GM12878 (cell line): ENCODE measurements around the gene SPRED2. TPM values are rescaled to one million over a fixed set of nuclear protein-coding genes. Genes with fewer than 3 reads are reported as not detected.

Experiments
- ATAC-seq: fragments of 200-7000 bp; cut with Tn5 transposase; 3 replicates; pipeline ENCODE4 v1.9.1; 2020; ENCODE audit warnings: mild to moderate bottlenecking, moderate library complexity
- BruUV-seq: library from RNA; stranded (reverse); fragments of 400-500 nt; replicated peaks from 2 replicates; lab custom pipeline; 2021; lab: Mats Ljungman, UMichigan
- CTCF ChIA-PET: fragments of 300-600 bp; sonication (Branson Sonifier 250); formaldehyde crosslinking; extraction: SDS; loops from one replicate; lab custom pipeline; 2021; ENCODE audit warnings: inconsistent platforms; lab: Yijun Ruan, JAX
- POLR2A ChIA-PET: fragments of 350-600 bp; formaldehyde crosslinking; extraction: SDS; loops from one replicate; lab custom pipeline; 2021; ENCODE audit warnings: inconsistent platforms; lab: Charles Lee
- RAD21 ChIA-PET: fragments of 300-600 bp; sonication (Branson Sonifier 250); formaldehyde crosslinking; loops from one replicate; lab custom pipeline; 2023; ENCODE audit warnings: antibody characterized with exemption; ENCODE audit not compliant: unreplicated experiment; lab: Charles Lee
- SMC1A ChIA-PET: fragments of 300-600 bp; sonication (Branson Sonifier 250); formaldehyde crosslinking; loops from one replicate; lab custom pipeline; 2023; ENCODE audit not compliant: unreplicated experiment, uncharacterized antibody; lab: Charles Lee
- DNase-seq: peaks from one replicate; pipeline ENCODE4 v3.0.0-alpha.2; 2011; ENCODE audit warnings: low read depth, low spot score
- FAIRE-seq: peaks from 3 replicates; lab custom pipeline; 2011; peaks lifted over from hg19 to GRCh38; lab: Jason Lieb, UNC
- H2AFZ ChIP-seq: 2 replicates; pipeline ENCODE4 v1.6.0; 2011; ENCODE audit warnings: low read depth, low read length, control low read depth; ENCODE audit not compliant: control insufficient read depth
- H3K27ac ChIP-seq: 2 replicates; pipeline ENCODE4 v1.5.1; 2011; ENCODE audit warnings: control low read depth; ENCODE audit not compliant: control insufficient read depth, insufficient read depth
- H3K27me3 ChIP-seq, 2 experiments: replicated peaks in 1 of 2; 2 replicates each; pipeline versions ENCODE4 v1.6.0 to v1.6.1; 2011; ENCODE audit warnings: low read length in 1 of 2; ENCODE audit not compliant: control insufficient read depth in 2 of 2, insufficient read depth in 2 of 2
- H3K36me3 ChIP-seq, 2 experiments: 2 replicates each; pipeline ENCODE4 v1.5.1; 2011; ENCODE audit warnings: low read length in 1 of 2; ENCODE audit not compliant: control insufficient read depth in 2 of 2, insufficient read depth in 2 of 2
- H3K4me1 ChIP-seq: 2 replicates; pipeline ENCODE4 v1.6.1; 2011; ENCODE audit warnings: mild to moderate bottlenecking, low read length, moderate library complexity, mixed read lengths; ENCODE audit not compliant: control insufficient read depth, insufficient read depth
- H3K4me2 ChIP-seq: 2 replicates; pipeline ENCODE4 v1.6.0; 2011; ENCODE audit warnings: control low read depth; ENCODE audit not compliant: control insufficient read depth, insufficient read depth
- H3K4me3 ChIP-seq: fragments of 200-600 bp; sonication (generic); 2 replicates; pipeline ENCODE4 v1.5.1; 2016
- H3K79me2 ChIP-seq: 2 replicates; pipeline ENCODE4 v1.6.0; 2011; ENCODE audit warnings: low read length; ENCODE audit not compliant: control insufficient read depth, insufficient read depth
- H3K9ac ChIP-seq: 2 replicates; pipeline ENCODE4 v1.8.0; 2011; ENCODE audit warnings: low read length, control low read depth, mixed read lengths; ENCODE audit not compliant: control insufficient read depth, insufficient read depth
- H3K9me3 ChIP-seq: replicated peaks from 3 replicates; pipeline ENCODE4 v1.5.1; 2011; ENCODE audit warnings: mild to moderate bottlenecking, low read length; ENCODE audit not compliant: control insufficient read depth, insufficient read depth
- H4K20me1 ChIP-seq: 2 replicates; pipeline ENCODE4 v1.6.0; 2011; ENCODE audit not compliant: control insufficient read depth, insufficient read depth
- BACH1 ChIP-seq: fragments of 450-650 bp; IDR thresholded peaks from 2 replicates; pipeline ENCODE4 v1.6.1; 2017; ENCODE audit warnings: mild to moderate bottlenecking, borderline replicate concordance
- CTCF ChIP-seq, 3 experiments: IDR thresholded peaks in 2 of 3; conservative IDR thresholded peaks in 1 of 3; 2 replicates each; pipeline ENCODE4 v1.5.1; 2011; ENCODE audit warnings: low read depth in 3 of 3, low read length in 3 of 3, mild to moderate bottlenecking in 3 of 3, control low read depth in 2 of 3, moderate library complexity in 2 of 3, inconsistent platforms in 1 of 3, mixed read lengths in 1 of 3; ENCODE audit not compliant: control insufficient read depth in 2 of 3, insufficient read depth in 1 of 3; ENCODE audit errors: extremely low read depth in 1 of 3
- HDAC2 ChIP-seq: fragments of 200-600 bp; sonication (generic); IDR thresholded peaks from 2 replicates; pipeline ENCODE4 v1.6.1; 2017
- MEF2A ChIP-seq: IDR thresholded peaks from 2 replicates; pipeline ENCODE4 v1.6.1; 2011; ENCODE audit warnings: low read depth, mild to moderate bottlenecking, low read length, moderate library complexity; ENCODE audit not compliant: insufficient read depth
- NFIC ChIP-seq: IDR thresholded peaks from 2 replicates; pipeline ENCODE4 v1.6.1; 2012; ENCODE audit warnings: low read depth, mild to moderate bottlenecking, inconsistent platforms, low read length, moderate library complexity
- POU2F2 ChIP-seq: IDR thresholded peaks from 3 replicates; pipeline ENCODE4 v1.6.1; 2011; ENCODE audit warnings: low read depth, mild to moderate bottlenecking, low read length, borderline replicate concordance
- RCOR1 ChIP-seq: conservative IDR thresholded peaks from 2 replicates; pipeline ENCODE4 v1.6.1; 2012; ENCODE audit warnings: low read depth, low read length, improper control_type of control experiment
- WGBS: methylation state at CpG from one replicate; pipeline ENCODE4 v1.1.6; 2016; ENCODE audit warnings: low lambda C conversion rate; ENCODE audit not compliant: insufficient replicate concordance, insufficient coverage; ENCODE audit errors: missing lambda C conversion rate; 5-methylcytosine and 5-hydroxymethylcytosine counted together
- in situ Hi-C: fragments of 300-500 bp; cut with MboI; formaldehyde crosslinking; loops from 9 replicates; pipeline ENCODE4 v1.14.3; 2018; ENCODE audit warnings: mixed read lengths
- intact Hi-C: fragments of 100-400 bp; cut with micrococcal nuclease; formaldehyde crosslinking; loops from one replicate; pipeline ENCODE4 v1.14.2; 2022; ENCODE audit not compliant: unreplicated experiment
- polyA plus RNA-seq, 11 experiments: library from polyadenylated mRNA; depleted of rRNA in 4 of 11; unstranded in 6 of 11; stranded (reverse) in 5 of 11; fragments of >200 nt; fragmentation: Nextera tagmentation in 4 of 11; fragmentation: Illumina TruSeq in 1 of 11; extraction: Ambion mirVana in 4 of 11; extraction: Trizol in 1 of 11; gene quantifications; 1 replicate in 1 of 11; 2 replicates in 10 of 11; pipeline versions ENCODE4 v1.2.1 to v1.2.3, GENCODE V29; 2011 to 2016; ENCODE audit warnings: inconsistent platforms in 2 of 11, missing spikeins in 2 of 11, low read depth in 1 of 11
- total RNA-seq, 4 experiments: library from RNA; depleted of rRNA in 3 of 4; stranded (reverse); fragments of >200 nt in 3 of 4; fragmentation: Illumina TruSeq in 1 of 4; extraction: Trizol in 1 of 4; gene quantifications; 2 replicates each; pipeline versions ENCODE4 v1.2.1 to v1.2.3, GENCODE V29; 2013 to 2021
- TF ChIP-seq, protein P1 (sequence below): fragments of 450-650 bp; IDR thresholded peaks from 2 replicates; pipeline ENCODE4 v1.6.1; 2018; ENCODE audit warnings: mild to moderate bottlenecking, low read depth, moderate library complexity; ENCODE audit not compliant: partially characterized antibody
- TF ChIP-seq, protein P2 (sequence below): fragments of 450-650 bp; IDR thresholded peaks from 2 replicates; pipeline ENCODE4 v1.6.1; 2017; ENCODE audit warnings: low read depth, mild to moderate bottlenecking, moderate library complexity
- TF ChIP-seq, protein P3 (sequence below): fragments of 450-650 bp; IDR thresholded peaks from 2 replicates; pipeline ENCODE4 v1.6.1; 2017; ENCODE audit warnings: mild to moderate bottlenecking, low read depth, inconsistent platforms; ENCODE audit not compliant: poor library complexity, severe bottlenecking

The SPRED2 gene
- total and polyA plus RNA-seq, 10 of the 15 experiments (the other 5 are each of a cell fraction or from before 2014, with no cell fraction given): 3.0 to 23.9 (median 9.7) TPM

DNA sequence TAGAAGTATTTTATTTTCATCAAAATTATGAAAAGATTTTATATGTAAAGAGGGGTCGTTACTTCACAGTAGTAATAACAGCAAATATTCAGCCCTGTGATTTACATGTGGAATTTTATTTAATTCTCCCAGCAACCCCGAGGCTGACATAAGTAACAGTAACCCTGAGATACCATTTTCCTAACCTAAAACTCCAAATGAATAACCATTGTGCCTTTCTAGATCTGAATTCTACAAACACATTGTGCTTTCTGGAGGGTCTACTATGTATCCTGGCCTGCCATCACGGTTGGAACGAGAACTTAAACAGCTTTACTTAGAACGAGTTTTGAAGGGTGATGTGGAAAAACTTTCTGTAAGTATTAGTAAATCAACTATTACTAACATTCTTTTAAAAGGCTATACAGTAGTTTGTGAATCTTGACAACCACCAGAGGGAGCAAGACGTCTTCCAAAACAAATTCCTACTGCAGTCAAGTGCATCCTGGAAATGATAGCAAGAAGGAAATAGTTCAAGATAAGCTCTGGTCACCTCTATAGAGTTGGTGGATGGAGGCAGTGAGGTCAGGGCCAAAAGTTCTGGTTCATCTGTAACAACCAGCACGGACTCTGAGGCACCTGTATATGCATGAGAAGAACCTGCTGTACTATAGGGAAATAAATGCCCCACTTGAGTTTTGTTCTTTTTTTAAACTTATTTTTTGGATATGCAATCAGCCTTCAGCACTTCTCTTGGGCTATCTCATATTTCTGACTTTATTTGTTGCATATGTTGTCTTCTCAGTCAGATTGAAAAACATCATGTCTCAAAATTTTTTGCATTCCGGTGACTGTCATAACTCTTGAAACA is 167.4 kb downstream of the SPRED2 start:
- no peaks in the 10 kb centered on the region for H3K4me1 ChIP-seq
- ChIA-PET CTCF (interaction anchor here (0.6 to 3.8 kb wide), 25 partner anchors 9 to 309 kb away, joined by 3 to 26 read pairs (median 4); no protein-coding TSS in a partner anchor), RAD21 (interaction anchor here (0.6 to 2.3 kb wide), 7 partner anchors 11 to 300 kb away, joined by 3 to 7 read pairs (median 3); partner anchors contain the start of gene ACTR2), SMC1A (interaction anchor here (0.6 to 3.4 kb wide), 24 partner anchors 10 to 309 kb away, joined by 3 to 16 read pairs (median 4); no protein-coding TSS in a partner anchor), POLR2A (no interaction called here)
- no peak overlapping the region for H3K4me2 ChIP-seq
- no peak overlapping the region for H3K4me3 ChIP-seq
- WGBS: 40% methylated on average over 8 of the region's 8 CpGs
- H3K79me2 ChIP-seq: no peaks in the 10 kb centered on the region
- no peaks in the 10 kb centered on the region for H4K20me1 ChIP-seq
- ATAC-seq (peak; percentile 80), FAIRE-seq (no peak), DNase-seq (peak; percentile 20)
- H3K27me3 ChIP-seq: no peaks in the 10 kb centered on the region
- no peak overlapping the region for H2AFZ ChIP-seq
- no peak overlapping the region for H3K27ac ChIP-seq
- no peak overlapping the region for H3K9ac ChIP-seq
- H3K9me3 ChIP-seq: no peaks in the 10 kb centered on the region
- peaks cover 8 to 30% of the 10 kb centered on the region in 2 experiments for H3K36me3 ChIP-seq
- in situ Hi-C loops (loop anchor here (5.0 kb wide), 1 partner anchor 282 kb away; no protein-coding TSS in a partner anchor), intact Hi-C loops (loop anchor here (1.0 to 5.0 kb wide), 3 partner anchors 172 to 308 kb away; no protein-coding TSS in a partner anchor)
- BruUV-seq: no TSS peak
- TF ChIP-seq NFIC (no peak), MEF2A (no peak), RCOR1 (no peak), POU2F2 (no peak), CTCF (IDR thresholded peaks at IDR 0.05 in 2 of 3, conservative IDR thresholded peaks at IDR 0.05 in 1 of 3; ENCODE audit: control insufficient read depth in 2 of 3, extremely low read depth in 1 of 3, insufficient read depth in 1 of 3, low read depth in 3 of 3, low read length in 3 of 3) (peak; percentile 45 to 63 (median 56); a peak in 5 of 6 replicates), BACH1 (no peak), HDAC2 (no peak)
- TF ChIP-seq, protein P1, sequence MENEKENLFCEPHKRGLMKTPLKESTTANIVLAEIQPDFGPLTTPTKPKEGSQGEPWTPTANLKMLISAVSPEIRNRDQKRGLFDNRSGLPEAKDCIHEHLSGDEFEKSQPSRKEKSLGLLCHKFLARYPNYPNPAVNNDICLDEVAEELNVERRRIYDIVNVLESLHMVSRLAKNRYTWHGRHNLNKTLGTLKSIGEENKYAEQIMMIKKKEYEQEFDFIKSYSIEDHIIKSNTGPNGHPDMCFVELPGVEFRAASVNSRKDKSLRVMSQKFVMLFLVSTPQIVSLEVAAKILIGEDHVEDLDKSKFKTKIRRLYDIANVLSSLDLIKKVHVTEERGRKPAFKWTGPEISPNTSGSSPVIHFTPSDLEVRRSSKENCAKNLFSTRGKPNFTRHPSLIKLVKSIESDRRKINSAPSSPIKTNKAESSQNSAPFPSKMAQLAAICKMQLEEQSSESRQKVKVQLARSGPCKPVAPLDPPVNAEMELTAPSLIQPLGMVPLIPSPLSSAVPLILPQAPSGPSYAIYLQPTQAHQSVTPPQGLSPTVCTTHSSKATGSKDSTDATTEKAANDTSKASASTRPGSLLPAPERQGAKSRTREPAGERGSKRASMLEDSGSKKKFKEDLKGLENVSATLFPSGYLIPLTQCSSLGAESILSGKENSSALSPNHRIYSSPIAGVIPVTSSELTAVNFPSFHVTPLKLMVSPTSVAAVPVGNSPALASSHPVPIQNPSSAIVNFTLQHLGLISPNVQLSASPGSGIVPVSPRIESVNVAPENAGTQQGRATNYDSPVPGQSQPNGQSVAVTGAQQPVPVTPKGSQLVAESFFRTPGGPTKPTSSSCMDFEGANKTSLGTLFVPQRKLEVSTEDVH: no peak
- TF ChIP-seq, protein P2, sequence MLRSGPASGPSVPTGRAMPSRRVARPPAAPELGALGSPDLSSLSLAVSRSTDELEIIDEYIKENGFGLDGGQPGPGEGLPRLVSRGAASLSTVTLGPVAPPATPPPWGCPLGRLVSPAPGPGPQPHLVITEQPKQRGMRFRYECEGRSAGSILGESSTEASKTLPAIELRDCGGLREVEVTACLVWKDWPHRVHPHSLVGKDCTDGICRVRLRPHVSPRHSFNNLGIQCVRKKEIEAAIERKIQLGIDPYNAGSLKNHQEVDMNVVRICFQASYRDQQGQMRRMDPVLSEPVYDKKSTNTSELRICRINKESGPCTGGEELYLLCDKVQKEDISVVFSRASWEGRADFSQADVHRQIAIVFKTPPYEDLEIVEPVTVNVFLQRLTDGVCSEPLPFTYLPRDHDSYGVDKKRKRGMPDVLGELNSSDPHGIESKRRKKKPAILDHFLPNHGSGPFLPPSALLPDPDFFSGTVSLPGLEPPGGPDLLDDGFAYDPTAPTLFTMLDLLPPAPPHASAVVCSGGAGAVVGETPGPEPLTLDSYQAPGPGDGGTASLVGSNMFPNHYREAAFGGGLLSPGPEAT: no peak
- TF ChIP-seq, protein P3, sequence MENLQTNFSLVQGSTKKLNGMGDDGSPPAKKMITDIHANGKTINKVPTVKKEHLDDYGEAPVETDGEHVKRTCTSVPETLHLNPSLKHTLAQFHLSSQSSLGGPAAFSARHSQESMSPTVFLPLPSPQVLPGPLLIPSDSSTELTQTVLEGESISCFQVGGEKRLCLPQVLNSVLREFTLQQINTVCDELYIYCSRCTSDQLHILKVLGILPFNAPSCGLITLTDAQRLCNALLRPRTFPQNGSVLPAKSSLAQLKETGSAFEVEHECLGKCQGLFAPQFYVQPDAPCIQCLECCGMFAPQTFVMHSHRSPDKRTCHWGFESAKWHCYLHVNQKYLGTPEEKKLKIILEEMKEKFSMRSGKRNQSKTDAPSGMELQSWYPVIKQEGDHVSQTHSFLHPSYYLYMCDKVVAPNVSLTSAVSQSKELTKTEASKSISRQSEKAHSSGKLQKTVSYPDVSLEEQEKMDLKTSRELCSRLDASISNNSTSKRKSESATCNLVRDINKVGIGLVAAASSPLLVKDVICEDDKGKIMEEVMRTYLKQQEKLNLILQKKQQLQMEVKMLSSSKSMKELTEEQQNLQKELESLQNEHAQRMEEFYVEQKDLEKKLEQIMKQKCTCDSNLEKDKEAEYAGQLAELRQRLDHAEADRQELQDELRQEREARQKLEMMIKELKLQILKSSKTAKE: peak; percentile 28
